NCI-H128 (cell line): Measurements from ENCODE around the gene TIAM1.

ENCODE experiments used
- DNase-seq: peaks from one replicate; lab custom pipeline; 2025; ENCODE audit not compliant: unreplicated experiment; lab: John Stamatoyannopoulos, UW

Gene TIAM1

DNA sequence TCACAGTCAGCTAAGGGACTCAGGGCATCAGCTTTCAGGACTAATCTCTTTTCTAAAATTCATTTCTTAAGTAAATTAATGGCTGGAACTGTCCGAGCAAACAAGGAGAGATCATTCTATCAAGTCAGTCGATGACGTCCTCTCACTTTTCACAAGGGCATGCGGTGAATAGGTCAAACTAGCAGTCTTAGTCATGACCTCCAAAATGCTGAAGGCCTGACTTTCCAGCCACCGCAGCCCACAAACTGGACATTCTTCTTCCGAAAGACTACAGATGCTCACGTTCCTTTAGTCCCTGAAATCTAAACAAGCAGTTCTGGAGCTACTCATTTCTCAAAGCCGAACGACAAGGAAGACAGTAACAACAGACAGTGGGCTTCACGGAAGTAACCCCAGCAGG, 127.9 kb downstream of the TIAM1 start:
- DNase-seq: no peak

DNA sequence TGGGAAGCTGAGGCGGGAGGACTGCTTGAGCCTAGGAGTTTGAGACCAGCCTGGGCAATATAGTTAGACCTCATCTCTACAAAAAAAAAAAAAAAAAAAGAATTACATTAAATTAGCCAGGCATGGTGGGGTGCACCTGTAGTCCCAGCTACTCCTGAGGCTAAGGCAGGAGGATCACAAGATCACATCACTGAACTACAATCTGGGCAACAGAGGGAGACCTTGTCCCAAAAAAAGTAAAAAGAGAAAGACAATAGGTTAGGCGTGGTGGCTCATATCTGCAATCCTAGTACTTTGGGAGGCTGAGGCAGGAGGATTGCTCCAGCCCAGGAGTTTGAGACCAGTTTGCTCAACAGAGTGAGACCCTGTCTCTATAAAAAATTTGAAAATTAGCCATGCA, 130.3 kb downstream of the TIAM1 start:
- no peak for DNase-seq

DNA sequence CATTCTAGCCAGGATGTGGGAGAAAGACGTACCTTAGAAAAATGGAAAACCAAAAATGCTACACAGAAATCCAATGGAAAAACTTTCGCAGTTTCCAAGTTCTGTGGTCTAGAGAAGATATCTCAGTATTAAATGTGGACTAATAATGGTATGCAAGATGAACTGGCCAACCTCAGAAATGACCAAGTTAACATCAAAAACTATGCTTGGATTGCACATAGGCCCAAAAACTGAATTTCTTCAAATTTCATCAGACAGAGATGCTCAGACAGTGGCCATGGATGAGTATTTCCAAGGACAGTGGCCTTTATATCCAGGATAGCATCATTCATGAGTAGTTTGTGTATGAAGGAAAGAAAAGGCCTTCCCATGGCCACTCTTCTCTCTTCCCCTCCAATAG, 132.2 kb downstream of the TIAM1 start:
- no peak for DNase-seq

DNA sequence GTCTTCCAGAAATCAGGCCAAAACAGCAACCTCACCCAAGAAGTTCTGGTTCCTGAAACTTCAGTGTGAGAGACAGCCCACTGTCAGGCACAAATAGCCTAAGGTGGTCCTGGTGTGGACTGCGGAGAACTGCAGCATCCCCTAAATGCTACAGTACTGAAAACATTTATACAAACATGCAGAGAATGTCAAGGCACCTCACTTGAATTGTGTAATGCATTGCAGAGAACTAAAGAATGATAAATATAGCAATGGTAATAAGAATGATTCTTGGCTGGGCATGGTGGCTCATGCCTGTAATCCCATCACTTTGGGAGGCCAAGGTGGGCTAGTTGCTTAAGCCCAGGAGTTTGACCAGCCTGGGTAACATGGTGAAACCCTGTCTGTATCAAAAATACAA, 138.6 kb downstream of the TIAM1 start:
- no peak for DNase-seq

DNA sequence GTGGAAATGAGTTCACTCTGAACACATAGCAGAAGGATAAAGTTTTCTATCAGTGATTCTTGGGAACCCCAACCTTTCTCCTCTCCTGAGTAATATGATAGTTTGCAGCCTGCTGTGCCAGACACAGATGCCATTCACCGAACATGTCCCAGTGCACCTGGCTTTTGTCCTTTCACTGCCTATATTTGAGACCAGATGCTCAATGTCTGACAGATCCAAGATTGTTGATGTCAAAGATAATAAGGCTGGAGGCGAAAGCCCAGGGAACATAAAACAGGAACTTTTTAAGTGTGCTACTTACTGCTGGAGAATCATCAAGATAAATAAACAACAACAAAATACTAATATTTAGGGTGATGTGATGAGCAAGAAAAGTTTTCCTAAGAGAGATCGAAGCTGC, 139.3 kb downstream of the TIAM1 start:
- peak; percentile 28 for DNase-seq

DNA sequence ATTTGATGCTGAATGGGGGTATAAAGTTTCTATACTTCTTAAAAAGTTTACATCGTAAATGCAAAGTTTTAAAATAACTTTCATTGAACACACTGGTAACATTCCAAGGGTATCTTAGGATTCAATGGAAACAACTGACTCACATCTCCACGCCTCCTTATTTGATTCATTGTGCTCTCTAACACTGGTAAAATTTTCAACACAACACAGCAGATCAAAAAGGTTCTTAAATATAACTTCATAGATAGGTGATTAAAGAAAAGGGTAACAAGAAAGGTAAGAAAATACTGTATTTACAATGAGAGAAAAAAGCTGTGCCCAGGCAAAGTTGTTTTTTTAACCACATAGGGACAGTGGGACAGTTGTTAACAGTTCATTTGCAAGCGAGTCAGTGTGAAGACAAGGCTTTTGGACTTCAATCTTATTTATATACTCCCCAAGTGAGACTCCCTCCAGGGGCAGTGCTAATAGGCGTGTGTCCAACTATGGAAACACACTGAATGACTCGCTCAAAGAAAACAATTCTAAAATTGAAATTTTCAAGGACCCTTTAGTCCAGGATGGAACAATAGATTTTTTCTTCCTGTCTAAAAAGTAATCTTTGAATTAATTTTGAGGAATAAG, 140.5 kb downstream of the TIAM1 start:
- DNase-seq: no peak

DNA sequence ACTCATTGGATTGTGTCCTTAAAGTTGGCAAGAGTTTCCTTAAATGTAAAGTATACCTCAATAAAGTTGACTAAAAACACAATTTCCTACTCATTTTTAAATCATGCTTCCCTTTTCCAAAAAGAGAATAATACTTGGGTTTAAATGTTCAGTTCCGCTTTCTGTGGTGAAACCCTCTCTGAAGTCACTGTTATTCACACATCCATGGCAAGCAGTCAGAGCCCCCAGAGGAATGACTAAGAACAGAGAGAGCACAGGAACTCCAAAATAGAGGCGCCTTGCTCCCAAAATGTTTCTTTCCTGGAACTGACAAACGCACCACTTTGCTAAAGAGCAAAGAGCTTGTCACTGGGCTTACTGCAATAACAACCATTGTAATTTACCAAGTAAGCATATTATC, 142.5 kb downstream of the TIAM1 start:
- DNase-seq: no peak

GRCh38 chr21:31201144-31201543, 142.9 kb downstream of the TIAM1 start:
- no peak for DNase-seq

DNA sequence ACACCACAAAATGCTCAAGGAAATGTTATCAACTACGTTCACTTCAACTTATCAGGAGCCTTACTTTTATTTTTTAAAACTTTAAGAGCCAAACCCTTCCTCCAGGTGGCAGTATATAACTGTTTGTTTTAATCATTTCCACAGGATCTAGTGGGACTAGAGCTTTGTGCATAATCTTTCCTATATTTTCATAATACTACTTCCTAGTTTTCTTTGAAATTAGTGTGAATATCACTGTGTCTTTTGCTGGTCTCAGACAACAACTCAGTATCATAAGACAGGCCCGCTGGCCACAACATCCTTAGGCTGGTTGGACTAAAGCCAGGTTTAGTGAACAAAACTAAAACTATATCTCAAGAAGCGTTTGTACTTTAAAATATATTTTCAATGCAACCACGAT, 145.5 kb downstream of the TIAM1 start:
- peak; percentile 14 for DNase-seq

GRCh38 chr21:31196724-31197123, 147.3 kb downstream of the TIAM1 start:
- no peak for DNase-seq

DNA sequence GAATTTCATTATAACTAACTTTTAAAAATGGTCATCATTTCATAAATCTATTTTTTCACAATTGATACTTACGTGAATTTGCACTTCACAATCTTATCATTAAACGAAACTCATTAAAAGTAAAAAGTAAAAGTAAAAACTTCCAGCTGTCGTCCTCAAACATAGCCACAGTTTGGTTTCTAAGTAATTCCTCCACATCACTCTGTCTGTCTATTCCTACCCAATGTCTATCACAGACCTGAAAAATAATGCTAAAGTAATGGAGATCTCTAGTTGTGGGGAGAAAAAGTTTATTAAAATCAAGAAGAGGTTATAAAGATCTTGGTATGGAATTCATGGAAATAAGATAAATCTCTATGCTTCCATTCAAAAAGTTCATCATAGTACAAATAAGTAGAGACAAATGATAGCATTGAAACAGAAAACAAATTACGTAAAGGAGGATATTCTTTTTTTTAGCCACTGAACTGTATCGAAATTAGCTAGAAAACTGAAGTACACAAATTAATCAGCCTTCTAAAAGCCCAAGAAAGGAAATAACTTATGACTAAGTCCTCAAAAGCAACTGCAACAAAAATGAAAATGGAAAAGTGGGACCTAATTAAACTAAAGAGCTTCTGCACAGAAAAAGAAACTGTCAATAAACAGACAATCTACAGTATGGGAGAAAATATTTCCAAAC, 148.6 kb downstream of the TIAM1 start:
- no peak for DNase-seq

DNA sequence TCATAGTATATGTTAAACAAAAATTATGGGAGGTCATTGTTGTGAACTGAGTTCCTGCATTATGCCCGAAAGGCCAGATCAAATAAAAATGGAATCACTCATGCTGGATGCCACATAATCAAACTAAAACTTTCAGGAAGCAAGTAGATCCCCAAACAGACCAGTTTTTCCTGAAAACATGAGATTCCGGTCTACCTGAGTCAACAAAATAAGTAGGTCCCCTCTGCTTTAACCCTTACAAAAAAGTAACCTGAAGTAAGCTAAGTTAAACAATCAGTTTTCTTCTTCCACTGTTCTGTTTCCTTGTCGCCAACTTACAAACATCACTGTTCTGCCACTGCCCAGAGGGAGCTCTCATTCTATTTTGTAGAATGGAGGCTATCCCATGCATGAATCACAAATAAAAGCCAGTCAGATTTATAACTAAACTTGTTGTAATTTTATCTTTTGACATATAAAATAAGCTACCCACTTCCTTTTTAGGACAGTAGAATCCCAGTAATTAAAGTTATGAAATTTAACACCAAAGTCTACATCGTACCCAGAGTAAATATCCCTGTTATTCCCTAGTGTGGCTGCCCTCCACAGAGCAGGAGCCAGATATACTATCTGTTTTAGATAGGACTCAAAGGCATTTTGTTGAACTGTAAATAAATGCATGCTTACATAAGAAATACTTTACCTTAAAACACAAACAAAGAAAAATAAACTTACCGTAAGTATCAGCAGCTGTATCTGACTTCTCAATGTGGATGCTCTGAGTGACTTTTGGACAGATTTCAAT, 149.4 kb downstream of the TIAM1 start:
- DNase-seq: no peak

- no peak for DNase-seq
These were observed 150.3 kb downstream of the TIAM1 start for GRCh38 chr21:31193761-31194160.

- DNase-seq: no peak
These were observed 152.5 kb downstream of the TIAM1 start for GRCh38 chr21:31191553-31191952.

DNA sequence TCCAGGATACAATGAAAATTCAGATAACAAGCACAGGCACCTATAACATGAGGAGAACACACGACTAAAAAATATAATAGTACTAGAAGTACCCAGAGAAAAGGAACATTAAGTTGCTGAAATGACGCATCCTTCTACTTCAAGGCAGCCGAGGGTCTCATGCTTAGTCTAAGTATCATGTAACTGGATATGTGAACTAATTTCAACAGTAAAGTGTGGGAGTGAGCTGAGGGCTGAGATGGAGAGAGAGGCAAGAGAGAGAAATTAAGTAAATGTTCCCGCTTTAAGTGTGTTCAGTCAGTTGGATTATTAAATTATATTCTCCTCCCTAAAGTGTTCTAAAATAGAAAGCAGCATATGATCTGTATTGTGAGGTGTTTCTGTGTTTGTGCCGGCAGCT, 153.5 kb downstream of the TIAM1 start:
- DNase-seq: no peak

DNA sequence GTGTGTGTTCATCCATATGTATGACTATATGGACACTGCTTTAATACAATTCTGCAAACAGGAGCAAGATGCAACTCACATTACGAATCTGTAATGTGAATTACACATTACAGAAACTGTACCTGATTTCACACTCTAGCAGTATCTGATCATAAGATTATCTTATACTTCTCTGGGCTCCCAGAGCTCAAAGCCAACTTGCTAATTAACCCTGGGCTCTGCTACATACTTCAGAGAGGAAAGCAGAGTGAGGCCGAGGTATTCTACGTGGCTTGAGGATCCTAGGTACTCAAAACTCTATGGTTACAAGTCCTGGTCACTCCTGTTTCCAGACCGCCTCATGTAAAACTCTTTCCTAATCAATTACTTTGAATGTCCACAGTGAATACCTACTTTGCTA, 156.6 kb downstream of the TIAM1 start:
- no peak for DNase-seq

DNA sequence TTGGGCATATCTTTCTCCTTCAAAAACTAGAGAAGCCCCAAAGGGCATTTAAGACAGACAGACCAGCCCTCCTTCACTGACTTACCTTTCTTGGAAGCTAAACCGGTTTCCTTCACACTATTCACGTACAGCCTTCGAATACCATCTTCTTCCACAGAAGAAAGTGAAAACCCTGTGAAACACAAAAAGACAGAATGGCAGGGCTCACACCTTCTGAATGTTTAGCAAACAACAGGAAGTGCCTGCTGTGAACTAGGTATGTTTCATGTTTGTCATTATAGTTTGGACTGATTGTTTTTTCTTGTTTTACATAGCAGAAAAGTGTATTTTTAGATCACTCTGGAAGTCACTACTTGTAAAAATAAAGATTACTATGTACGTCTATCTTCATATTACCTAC, 157.1 kb downstream of the TIAM1 start:
- DNase-seq: no peak

- no peak for DNase-seq
These were observed 158.4 kb downstream of the TIAM1 start for GRCh38 chr21:31185663-31186062.

DNA sequence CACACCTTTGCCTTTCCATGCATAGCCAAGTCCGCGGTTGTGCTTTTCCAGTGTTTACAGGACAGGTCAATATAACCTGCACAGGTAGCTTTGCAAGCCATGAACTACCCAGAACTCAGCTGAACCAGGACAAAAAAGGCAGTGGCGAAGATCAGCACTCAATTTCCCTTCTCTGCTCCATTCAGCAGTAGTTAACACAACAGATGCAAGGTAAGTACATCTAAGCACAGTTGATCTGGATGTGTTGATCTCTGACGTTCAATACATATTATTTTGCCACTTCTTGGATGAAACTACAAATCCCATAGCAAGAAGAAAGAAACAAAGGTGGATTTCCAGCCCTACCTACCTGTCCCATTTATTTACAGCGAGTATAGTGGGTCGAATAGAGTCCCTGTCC, 159.2 kb downstream of the TIAM1 start:
- DNase-seq: no peak

DNA sequence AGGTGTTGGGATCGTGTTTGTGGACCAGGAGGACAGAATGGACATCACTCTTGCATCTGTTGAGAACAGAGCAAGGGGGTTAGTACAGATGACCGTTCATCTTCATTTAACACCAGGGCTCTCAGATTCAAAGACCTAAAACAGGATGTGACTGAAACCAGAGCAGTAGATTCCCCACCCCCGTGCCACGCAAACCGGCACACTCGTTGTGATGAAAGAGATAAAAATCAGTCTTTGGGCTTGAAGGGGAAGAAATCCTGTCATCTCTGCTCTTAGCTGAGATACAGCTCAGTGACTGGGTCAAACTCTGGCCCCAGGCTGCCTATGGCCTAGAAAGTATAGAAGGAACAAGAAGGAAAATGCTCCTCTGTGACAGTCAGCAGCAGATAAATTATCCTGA, 159.6 kb downstream of the TIAM1 start:
- no peak for DNase-seq

DNA sequence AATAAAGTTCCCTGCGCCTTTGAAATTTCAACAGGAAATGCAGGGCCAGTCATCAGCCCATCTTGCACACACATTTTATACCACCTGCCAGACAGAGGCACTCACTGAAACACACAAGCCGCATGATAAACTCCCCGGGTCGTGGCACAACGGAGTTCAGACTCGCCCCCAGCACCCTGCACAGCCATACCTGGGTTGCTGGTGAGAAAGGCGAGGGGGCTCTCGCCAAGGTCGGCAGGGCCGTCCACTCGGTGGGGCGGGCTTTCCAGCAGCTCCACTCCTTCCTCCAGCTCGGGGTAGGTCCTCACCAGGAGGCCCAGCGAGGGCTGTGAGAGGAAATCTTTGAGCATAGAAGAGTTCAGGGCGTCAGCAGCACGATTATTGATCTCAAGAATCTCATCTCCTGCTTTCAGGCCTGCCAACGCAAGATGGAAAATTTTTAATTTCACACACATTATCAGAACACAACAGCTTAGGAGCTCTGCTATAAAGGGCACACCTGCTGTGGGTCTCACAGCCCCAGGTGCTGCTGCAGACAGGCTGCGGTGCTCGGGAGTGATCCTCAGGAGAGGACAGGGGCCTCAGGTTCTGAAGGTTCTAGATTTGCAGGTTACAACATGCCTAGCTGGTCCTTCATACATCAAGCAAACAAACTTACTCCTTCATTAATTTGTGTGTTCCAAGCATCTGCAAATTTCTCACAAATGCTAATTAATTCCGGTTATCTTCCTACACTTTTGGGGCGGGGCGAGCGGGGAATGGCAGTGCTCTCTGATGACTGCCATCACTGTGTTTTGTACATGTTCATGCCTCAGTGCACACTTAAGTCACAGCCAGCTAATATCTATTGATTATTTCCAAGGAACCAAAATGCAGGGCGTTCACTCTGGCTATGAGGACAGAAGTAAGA, 161.6 kb downstream of the TIAM1 start:
- no peak for DNase-seq
